GM21737 (cell line): ENCODE measurements around the gene RAB3IL1.
"Not testable (repeated sequence)": the region's sequence is repeated elsewhere in the genome, so short reads cannot be mapped to it uniquely, and the experiment has no call there.

Source experiments
- ATAC-seq: cut with Tn5 transposase; IDR thresholded peaks from one replicate; pipeline ENCODE4 v1.9.1; 2021; ENCODE audit warnings: mild to moderate bottlenecking, moderate library complexity; ENCODE audit not compliant: unreplicated experiment

Gene RAB3IL1

GRCh38 chr11:61954106-61954850 lies 36.9 kb upstream of the RAB3IL1 start:
- no peak for ATAC-seq

- ATAC-seq, result not testable (repeated sequence)
Observed at GRCh38 chr11:61953632-61954031, 36.3 kb upstream of the RAB3IL1 start.

- ATAC-seq, result no peak
Observed at GRCh38 chr11:61952882-61953281, 35.5 kb upstream of the RAB3IL1 start.

GRCh38 chr11:61951484-61952135 lies 34.2 kb upstream of the RAB3IL1 start:
- ATAC-seq, result no peak

- no peak for ATAC-seq
Observed at GRCh38 chr11:61950035-61950547, 32.7 kb upstream of the RAB3IL1 start, which contains the start of gene BEST1. BEST1 (plus strand) TSS chr11:61950351; CDS start chr11:61951807, 1,456 bp downstream.

- no peak for ATAC-seq
Observed at GRCh38 chr11:61949169-61950034, 32.0 kb upstream of the RAB3IL1 start.

GRCh38 chr11:61948505-61948904 lies 31.1 kb upstream of the RAB3IL1 start:
- ATAC-seq, result no peak

GRCh38 chr11:61947486-61948210 lies 30.3 kb upstream of the RAB3IL1 start:
- ATAC-seq, result no peak

- no peak for ATAC-seq
Observed at GRCh38 chr11:61946894-61947293, 29.5 kb upstream of the RAB3IL1 start.

- ATAC-seq, result no peak
Observed at GRCh38 chr11:61945191-61945590, 27.8 kb upstream of the RAB3IL1 start.

- ATAC-seq, result no peak
Observed at GRCh38 chr11:61940466-61940865, 23.1 kb upstream of the RAB3IL1 start.

GRCh38 chr11:61935861-61936260 lies 18.5 kb upstream of the RAB3IL1 start:
- ATAC-seq, result no peak

GRCh38 chr11:61930933-61931332 lies 13.6 kb upstream of the RAB3IL1 start:
- ATAC-seq, result no peak

GRCh38 chr11:61928606-61929005 lies 11.2 kb upstream of the RAB3IL1 start:
- ATAC-seq, result no peak

GRCh38 chr11:61927501-61927900 lies 10.1 kb upstream of the RAB3IL1 start:
- no peak for ATAC-seq

- no peak for ATAC-seq
Observed at GRCh38 chr11:61926235-61926634, 8.9 kb upstream of the RAB3IL1 start.

- no peak for ATAC-seq
Observed at GRCh38 chr11:61925736-61926135, 8.4 kb upstream of the RAB3IL1 start.

GRCh38 chr11:61924064-61924455 lies 6.7 kb upstream of the RAB3IL1 start:
- ATAC-seq, result no peak

- no peak for ATAC-seq
Observed at GRCh38 chr11:61923166-61924063, 6.0 kb upstream of the RAB3IL1 start.

- no peak for ATAC-seq
Observed at GRCh38 chr11:61922539-61922938, 5.2 kb upstream of the RAB3IL1 start.
